Measurements from ENCODE around the gene MARK2.

DNA sequence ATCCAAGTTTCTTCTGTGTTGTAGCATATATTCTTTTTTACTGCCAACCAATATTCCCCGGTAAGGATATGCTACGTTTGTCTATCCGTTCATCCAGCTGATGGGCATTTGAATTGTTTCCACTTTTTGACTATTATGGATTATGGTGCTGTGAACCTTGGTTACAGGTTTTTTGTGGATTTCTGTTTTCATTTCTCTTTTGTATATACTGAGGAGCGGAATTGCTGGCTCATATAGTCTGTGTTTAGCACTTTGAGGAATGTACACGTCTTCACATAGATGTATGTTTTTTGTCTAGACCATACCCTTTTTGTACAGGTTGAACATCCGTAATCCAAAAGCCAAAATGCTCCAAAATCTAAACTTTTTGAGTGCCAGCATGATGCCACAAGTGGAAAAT lies 54.4 kb downstream of the MARK2 start:
- TF ChIP-seq YY1 (IDR thresholded peaks at IDR 0.05; ENCODE audit: insufficient read depth, insufficient read length) (no peak), ZNF274 (IDR thresholded peaks at IDR 0.05; ENCODE audit: low read depth, low read length) (no peak), SUZ12 (IDR thresholded peaks at IDR 0.05; ENCODE audit: extremely low read depth, insufficient read depth, insufficient read length) (no peak)

Measured in NT2/D1 (cell line).